DND-41 (cell line): ENCODE data around the gene C1orf21.

Experiments
- ATAC-seq: fragments of 200-7000 bp; cut with Tn5 transposase; 3 replicates; pipeline ENCODE4 v1.9.1; 2021; ENCODE audit warnings: low read depth; ENCODE audit not compliant: insufficient read depth
- DNase-seq: peaks from one replicate; pipeline ENCODE4 v3.0.0-alpha.2; 2020
- H2AFZ ChIP-seq: 2 replicates; pipeline ENCODE4 v1.6.0; 2012; ENCODE audit warnings: low read depth, low read length
- H3K27ac ChIP-seq: 2 replicates; pipeline ENCODE4 v1.5.1; 2012; ENCODE audit warnings: low read length, inconsistent platforms
- H3K27me3 ChIP-seq: fragments of 200-600 bp; sonication (generic); 2 replicates; pipeline ENCODE4 v1.6.0; 2012; ENCODE audit warnings: low read length, mild to moderate bottlenecking, inconsistent platforms; ENCODE audit not compliant: insufficient read depth, poor library complexity
- H3K36me3 ChIP-seq: 2 replicates; pipeline ENCODE4 v1.5.1; 2012; ENCODE audit warnings: low read length, inconsistent platforms; ENCODE audit not compliant: insufficient read depth
- H3K4me1 ChIP-seq: 2 replicates; pipeline ENCODE4 v1.5.1; 2012; ENCODE audit warnings: mild to moderate bottlenecking, low read length; ENCODE audit not compliant: insufficient read depth
- H3K4me2 ChIP-seq: 2 replicates; pipeline ENCODE4 v1.6.0; 2012; ENCODE audit warnings: mild to moderate bottlenecking, moderate library complexity, low read length, inconsistent platforms; ENCODE audit not compliant: insufficient read depth
- H3K4me3 ChIP-seq, 2 experiments: fragments of 200-600 bp in 1 of 2; shearing (Covaris generic) in 1 of 2; 2 replicates each; pipeline ENCODE4 v1.5.1; 2012 to 2016; ENCODE audit warnings: inconsistent platforms in 2 of 2, low read length in 2 of 2, mild to moderate bottlenecking in 2 of 2, low read depth in 1 of 2, moderate library complexity in 1 of 2
- H3K79me2 ChIP-seq: 2 replicates; pipeline ENCODE4 v1.6.0; 2012; ENCODE audit warnings: low read length, inconsistent platforms; ENCODE audit not compliant: insufficient read depth
- H3K9ac ChIP-seq: 2 replicates; pipeline ENCODE4 v1.6.0; 2012; ENCODE audit warnings: low read depth, mild to moderate bottlenecking, inconsistent platforms, low read length, moderate library complexity
- H3K9me3 ChIP-seq: 2 replicates; pipeline ENCODE4 v1.5.1; 2012; ENCODE audit warnings: low read length, moderate library complexity, mild to moderate bottlenecking, inconsistent platforms; ENCODE audit not compliant: insufficient read depth, severe bottlenecking
- H4K20me1 ChIP-seq: 2 replicates; pipeline ENCODE4 v1.6.0; 2012; ENCODE audit warnings: low read length; ENCODE audit not compliant: insufficient read depth
- EZH2 ChIP-seq: IDR thresholded peaks from 3 replicates; pipeline ENCODE4 v1.6.1; 2012; ENCODE audit warnings: borderline replicate concordance, low read depth, mild to moderate bottlenecking, moderate library complexity, low read length, inconsistent platforms; ENCODE audit not compliant: severe bottlenecking
- TF ChIP-seq, protein P1 (sequence below): IDR thresholded peaks from 2 replicates; pipeline ENCODE4 v1.5.1; 2012; ENCODE audit warnings: borderline replicate concordance, low read length, moderate library complexity, mild to moderate bottlenecking; ENCODE audit not compliant: poor library complexity, severe bottlenecking; ENCODE audit errors: extremely low read depth

C1orf21 gene

DNA sequence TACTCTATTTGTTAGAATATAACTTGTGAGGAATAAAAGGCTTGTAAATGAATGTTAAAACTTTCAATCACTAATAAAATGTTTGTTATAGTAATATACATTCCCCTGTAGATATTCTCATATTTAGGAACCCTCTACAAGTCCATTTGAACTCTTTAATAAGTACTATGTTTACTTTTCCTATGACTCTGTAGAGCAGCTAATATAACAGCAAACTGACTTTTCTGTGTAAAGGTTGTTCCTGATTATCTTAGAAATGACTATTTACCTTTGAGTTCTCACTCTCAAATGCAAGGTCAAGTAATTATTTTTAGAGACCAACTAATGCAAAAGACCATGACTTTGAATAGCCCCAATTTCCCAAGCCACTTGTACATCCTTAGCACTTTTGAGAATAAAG, 130.3 kb downstream of the C1orf21 start:
- no peaks in the 10 kb centered on the region for H3K4me1 ChIP-seq
- H2AFZ ChIP-seq: no peak overlapping the region
- H3K27me3 ChIP-seq: no peaks in the 10 kb centered on the region
- H3K27ac ChIP-seq: no peak overlapping the region
- no peaks in the 10 kb centered on the region for H3K9me3 ChIP-seq
- H3K4me3 ChIP-seq: no peak overlapping the region
- no peak for DNase-seq
- no peaks in the 10 kb centered on the region for H3K79me2 ChIP-seq
- no peak for ATAC-seq
- no peaks in the 10 kb centered on the region for H3K36me3 ChIP-seq
- H3K4me2 ChIP-seq: no peak overlapping the region
- TF ChIP-seq EZH2: no peak
- TF ChIP-seq, protein P1, sequence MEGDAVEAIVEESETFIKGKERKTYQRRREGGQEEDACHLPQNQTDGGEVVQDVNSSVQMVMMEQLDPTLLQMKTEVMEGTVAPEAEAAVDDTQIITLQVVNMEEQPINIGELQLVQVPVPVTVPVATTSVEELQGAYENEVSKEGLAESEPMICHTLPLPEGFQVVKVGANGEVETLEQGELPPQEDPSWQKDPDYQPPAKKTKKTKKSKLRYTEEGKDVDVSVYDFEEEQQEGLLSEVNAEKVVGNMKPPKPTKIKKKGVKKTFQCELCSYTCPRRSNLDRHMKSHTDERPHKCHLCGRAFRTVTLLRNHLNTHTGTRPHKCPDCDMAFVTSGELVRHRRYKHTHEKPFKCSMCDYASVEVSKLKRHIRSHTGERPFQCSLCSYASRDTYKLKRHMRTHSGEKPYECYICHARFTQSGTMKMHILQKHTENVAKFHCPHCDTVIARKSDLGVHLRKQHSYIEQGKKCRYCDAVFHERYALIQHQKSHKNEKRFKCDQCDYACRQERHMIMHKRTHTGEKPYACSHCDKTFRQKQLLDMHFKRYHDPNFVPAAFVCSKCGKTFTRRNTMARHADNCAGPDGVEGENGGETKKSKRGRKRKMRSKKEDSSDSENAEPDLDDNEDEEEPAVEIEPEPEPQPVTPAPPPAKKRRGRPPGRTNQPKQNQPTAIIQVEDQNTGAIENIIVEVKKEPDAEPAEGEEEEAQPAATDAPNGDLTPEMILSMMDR: no peak
- H3K9ac ChIP-seq: no peak overlapping the region
- H4K20me1 ChIP-seq: no peaks in the 10 kb centered on the region

DNA sequence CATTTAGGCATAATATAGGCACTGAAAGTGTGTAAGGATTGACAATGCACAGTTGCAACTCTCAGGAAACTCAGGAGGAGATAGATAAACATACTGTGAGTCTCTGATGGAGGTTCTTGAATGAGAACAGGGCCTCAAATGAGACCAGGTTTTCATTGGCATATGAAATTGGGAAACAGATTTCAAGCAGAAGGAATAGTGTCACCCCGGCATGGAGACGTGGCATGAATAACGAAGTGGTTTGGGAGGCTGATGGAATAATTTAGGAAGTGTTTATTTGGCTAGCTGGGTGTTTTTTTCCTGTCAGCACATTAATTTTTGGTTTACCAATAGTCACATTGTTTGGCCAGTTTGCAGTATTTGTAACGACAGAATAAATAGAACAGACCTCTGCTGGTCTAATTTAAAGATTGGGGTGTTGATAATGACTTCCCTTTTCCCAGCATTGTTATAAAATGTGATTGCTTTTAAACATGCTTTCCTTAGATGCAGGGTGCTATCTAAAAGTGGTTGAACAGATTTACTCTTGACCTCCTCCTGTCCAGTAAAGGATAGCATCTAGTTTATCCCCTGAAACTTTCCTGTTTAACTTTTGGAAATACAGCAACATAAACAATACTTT, 132.0 kb downstream of the C1orf21 start:
- no peaks in the 10 kb centered on the region for H3K27me3 ChIP-seq
- no peak overlapping the region for H2AFZ ChIP-seq
- H3K4me3 ChIP-seq: no peak overlapping the region
- no peaks in the 10 kb centered on the region for H3K36me3 ChIP-seq
- H3K9me3 ChIP-seq: no peaks in the 10 kb centered on the region
- H3K79me2 ChIP-seq: no peaks in the 10 kb centered on the region
- no peak overlapping the region for H3K4me2 ChIP-seq
- TF ChIP-seq, protein P1: no peak
- TF ChIP-seq EZH2: no peak
- DNase-seq (no peak), ATAC-seq (no peak)
- H3K27ac ChIP-seq: no peak overlapping the region
- no peaks in the 10 kb centered on the region for H4K20me1 ChIP-seq
- H3K4me1 ChIP-seq: no peaks in the 10 kb centered on the region
- H3K9ac ChIP-seq: no peak overlapping the region

DNA sequence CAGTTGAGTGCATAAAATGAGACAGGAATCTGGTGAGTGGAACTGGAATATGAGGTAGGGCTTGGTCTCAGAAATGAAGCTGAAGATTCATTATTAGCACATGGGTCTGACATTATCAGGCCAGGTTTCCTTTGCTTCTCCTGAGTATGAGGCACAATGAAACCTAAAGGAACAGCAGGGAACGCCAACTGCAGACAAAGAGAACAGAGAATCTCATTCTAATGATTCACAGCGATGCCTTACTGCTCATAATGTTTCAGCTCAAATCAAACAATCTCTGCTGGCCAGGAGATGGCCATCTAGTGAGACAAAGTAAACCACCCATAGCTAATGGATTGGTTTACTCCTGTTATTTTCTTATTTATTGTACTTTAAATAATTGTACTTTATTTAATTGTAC, 133.5 kb downstream of the C1orf21 start:
- ATAC-seq: no peak
- Histone ChIP-seq H3K27me3 (no peaks in the 10 kb centered on the region), H3K4me3 (no peak overlapping the region), H3K9me3 (no peaks in the 10 kb centered on the region), H3K4me2 (no peak overlapping the region), H3K27ac (no peak overlapping the region), H2AFZ (no peak overlapping the region), H3K9ac (no peak overlapping the region), H3K4me1 (no peaks in the 10 kb centered on the region), H4K20me1 (no peaks in the 10 kb centered on the region), H3K36me3 (no peaks in the 10 kb centered on the region), H3K79me2 (no peaks in the 10 kb centered on the region)
- TF ChIP-seq, protein P1: no peak
- TF ChIP-seq EZH2: no peak
- no peak for DNase-seq

DNA sequence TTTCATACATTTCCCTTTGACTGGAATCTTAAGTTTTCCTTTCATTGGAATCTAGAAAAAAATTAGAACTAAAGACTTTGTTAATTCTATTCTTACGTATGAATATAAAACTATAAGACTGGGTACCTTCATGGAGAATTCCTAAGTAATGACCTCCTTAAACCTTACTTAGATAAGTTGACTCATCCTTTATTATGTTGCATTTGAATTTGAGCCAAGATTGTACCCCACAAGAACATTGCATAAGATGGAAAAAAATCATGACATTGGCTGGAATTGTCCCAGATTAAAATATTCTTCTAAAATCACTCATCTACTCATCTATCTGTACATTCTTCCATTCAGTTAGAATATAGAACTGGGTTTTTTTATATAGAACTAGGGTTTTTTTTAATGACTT, 137.4 kb downstream of the C1orf21 start:
- Histone ChIP-seq H3K27me3 (no peaks in the 10 kb centered on the region), H3K4me1 (no peaks in the 10 kb centered on the region), H3K9me3 (no peaks in the 10 kb centered on the region), H3K9ac (no peak overlapping the region), H3K4me2 (no peak overlapping the region), H3K27ac (no peak overlapping the region), H3K79me2 (no peaks in the 10 kb centered on the region), H3K36me3 (no peaks in the 10 kb centered on the region), H3K4me3 (no peak overlapping the region), H2AFZ (no peak overlapping the region), H4K20me1 (no peaks in the 10 kb centered on the region)
- ATAC-seq (no peak), DNase-seq (no peak)
- TF ChIP-seq EZH2: no peak
- TF ChIP-seq, protein P1: no peak
